Hindlimb muscle (tissue), 1 donor: ENCODE results near the gene CCNY. TPM values are rescaled to one million over a fixed set of nuclear protein-coding genes. Genes with fewer than 3 reads are reported as not detected.
"Not testable (repeated sequence)": the region's sequence is repeated elsewhere in the genome, so short reads cannot be mapped to it uniquely, and the experiment has no call there.

ENCODE experiments used
- DNase-seq: peaks from one replicate; pipeline ENCODE4 v3.0.0-alpha.2; 2013
- polyA plus RNA-seq: library from polyadenylated mRNA; unstranded; fragments of 120-200 nt; gene quantifications from one replicate; pipeline ENCODE4 v1.2.1, GENCODE V29; 2013; ENCODE audit not compliant: insufficient read length

CCNY gene
- polyA plus RNA-seq, 1 donor = 86.3 TPM

GRCh38 chr10:35409808-35410207, 73.5 kb downstream of the CCNY start:
- no peak for DNase-seq

GRCh38 chr10:35412003-35412723, 75.9 kb downstream of the CCNY start:
- DNase-seq = no peak

- no peak for DNase-seq
Measured at GRCh38 chr10:35412900-35413491, 76.7 kb downstream of the CCNY start.

GRCh38 chr10:35413985-35414861, 77.9 kb downstream of the CCNY start:
- DNase-seq = no peak

- DNase-seq = no peak
Measured at GRCh38 chr10:35415505-35415904, 79.2 kb downstream of the CCNY start.

- DNase-seq = no peak
Measured at GRCh38 chr10:35416619-35417312, 80.5 kb downstream of the CCNY start.

- no peak for DNase-seq
Measured at GRCh38 chr10:35417313-35417625, 81.0 kb downstream of the CCNY start.

GRCh38 chr10:35417795-35418194, 81.5 kb downstream of the CCNY start:
- DNase-seq = no peak

GRCh38 chr10:35418580-35418979, 82.3 kb downstream of the CCNY start:
- not testable (repeated sequence) for DNase-seq

- DNase-seq = no peak
Measured at GRCh38 chr10:35420044-35420443, 83.7 kb downstream of the CCNY start.

- DNase-seq = no peak
Measured at GRCh38 chr10:35420827-35421552, 84.7 kb downstream of the CCNY start.

GRCh38 chr10:35421553-35422178, 85.4 kb downstream of the CCNY start:
- DNase-seq = no peak

- no peak for DNase-seq
Measured at GRCh38 chr10:35422228-35422627, 85.9 kb downstream of the CCNY start.

GRCh38 chr10:35423505-35424306, 87.4 kb downstream of the CCNY start:
- DNase-seq = no peak

GRCh38 chr10:35424680-35425285, 88.5 kb downstream of the CCNY start:
- DNase-seq = no peak

- DNase-seq = no peak
Measured at GRCh38 chr10:35425595-35425994, 89.3 kb downstream of the CCNY start.

- DNase-seq = no peak
Measured at GRCh38 chr10:35426657-35427056, 90.3 kb downstream of the CCNY start.

- no peak for DNase-seq
Measured at GRCh38 chr10:35427543-35427942, 91.2 kb downstream of the CCNY start.

- no peak for DNase-seq
Measured at GRCh38 chr10:35428521-35428920, 92.2 kb downstream of the CCNY start.

- DNase-seq = no peak
Measured at GRCh38 chr10:35432781-35433338, 96.6 kb downstream of the CCNY start.
